ENCODE data around the gene HOXA5. TPM values are rescaled to one million over a fixed set of nuclear protein-coding genes. Genes with fewer than 3 reads are reported as not detected.

The HOXA5 gene
- total RNA-seq, 1 donor from 2014 or later: not detected

- Mint-ChIP-seq H3K27ac (no peak overlapping the region), H3K9me3 (no peaks in the 10 kb centered on the region), H3K4me1 (ENCODE audit: low read depth) (no peaks in the 10 kb centered on the region), H3K27me3 (ENCODE audit: insufficient read depth) (peaks cover 4% of the 10 kb centered on the region), H3K4me3 (no peak overlapping the region), H3K36me3 (ENCODE audit: low read depth) (no peaks in the 10 kb centered on the region)
- DNase-seq (ENCODE audit: low spot score): no peak
- intact Hi-C loops (cut with micrococcal nuclease): no loop called here
Observed at GRCh38 chr7:27112955-27113949, 30.2 kb downstream of the HOXA5 start.

- DNase-seq (ENCODE audit: low spot score): no peak
- H3K4me1 Mint-ChIP-seq (ENCODE audit: low read depth): no peaks in the 10 kb centered on the region
- H3K4me3 Mint-ChIP-seq: no peak overlapping the region
- H3K27me3 Mint-ChIP-seq (ENCODE audit: insufficient read depth): peaks cover 4% of the 10 kb centered on the region
- H3K36me3 Mint-ChIP-seq (ENCODE audit: low read depth): no peaks in the 10 kb centered on the region
- H3K27ac Mint-ChIP-seq: no peak overlapping the region
- intact Hi-C loops (cut with micrococcal nuclease): no loop called here
- no peaks in the 10 kb centered on the region for H3K9me3 Mint-ChIP-seq
Observed at GRCh38 chr7:27112361-27112760, 31.1 kb downstream of the HOXA5 start.

- H3K27ac Mint-ChIP-seq: no peak overlapping the region
- H3K9me3 Mint-ChIP-seq: no peaks in the 10 kb centered on the region
- H3K4me1 Mint-ChIP-seq (ENCODE audit: low read depth): no peaks in the 10 kb centered on the region
- no peak overlapping the region for H3K4me3 Mint-ChIP-seq
- no peaks in the 10 kb centered on the region for H3K36me3 Mint-ChIP-seq (ENCODE audit: low read depth)
- DNase-seq (ENCODE audit: low spot score): no peak
- H3K27me3 Mint-ChIP-seq (ENCODE audit: insufficient read depth): peaks cover 4% of the 10 kb centered on the region
- intact Hi-C loops (cut with micrococcal nuclease): no loop called here
Observed at GRCh38 chr7:27111751-27112277, 31.7 kb downstream of the HOXA5 start.

GRCh38 chr7:27111042-27111750 lies 32.3 kb downstream of the HOXA5 start:
- Mint-ChIP-seq H3K9me3 (no peaks in the 10 kb centered on the region), H3K27me3 (ENCODE audit: insufficient read depth) (peaks cover 4% of the 10 kb centered on the region), H3K4me1 (ENCODE audit: low read depth) (no peaks in the 10 kb centered on the region), H3K36me3 (ENCODE audit: low read depth) (no peaks in the 10 kb centered on the region), H3K27ac (no peak overlapping the region), H3K4me3 (no peak overlapping the region)
- intact Hi-C loops (cut with micrococcal nuclease): no loop called here
- DNase-seq (ENCODE audit: low spot score): no peak

- intact Hi-C loops (cut with micrococcal nuclease): no loop called here
- no peaks in the 10 kb centered on the region for H3K4me1 Mint-ChIP-seq (ENCODE audit: low read depth)
Observed at GRCh38 chr7:27110186-27111031, 33.1 kb downstream of the HOXA5 start.

GRCh38 chr7:27109466-27110185 lies 33.9 kb downstream of the HOXA5 start:
- H3K4me3 Mint-ChIP-seq: no peak overlapping the region
- H3K27ac Mint-ChIP-seq: no peak overlapping the region
- peaks cover 9% of the 10 kb centered on the region for H3K27me3 Mint-ChIP-seq (ENCODE audit: insufficient read depth)
- H3K9me3 Mint-ChIP-seq: no peaks in the 10 kb centered on the region
- intact Hi-C loops (cut with micrococcal nuclease): no loop called here
- H3K36me3 Mint-ChIP-seq (ENCODE audit: low read depth): no peaks in the 10 kb centered on the region
- DNase-seq (ENCODE audit: low spot score): no peak
- H3K4me1 Mint-ChIP-seq (ENCODE audit: low read depth): no peaks in the 10 kb centered on the region

More at GRCh38 chr7:27110186-27111031, 33.1 kb downstream of the HOXA5 start:
- no peak for DNase-seq (ENCODE audit: low spot score)
- no peak overlapping the region for H3K4me3 Mint-ChIP-seq
- H3K27ac Mint-ChIP-seq: no peak overlapping the region
- H3K27me3 Mint-ChIP-seq (ENCODE audit: insufficient read depth): peaks cover 4% of the 10 kb centered on the region
- H3K9me3 Mint-ChIP-seq: no peaks in the 10 kb centered on the region
- no peaks in the 10 kb centered on the region for H3K36me3 Mint-ChIP-seq (ENCODE audit: low read depth)

- peaks cover 18% of the 10 kb centered on the region for H3K27me3 Mint-ChIP-seq (ENCODE audit: insufficient read depth)
- no peaks in the 10 kb centered on the region for H3K9me3 Mint-ChIP-seq
- H3K4me3 Mint-ChIP-seq: no peak overlapping the region
- no peaks in the 10 kb centered on the region for H3K36me3 Mint-ChIP-seq (ENCODE audit: low read depth)
- intact Hi-C loops (cut with micrococcal nuclease): no loop called here
- no peak for DNase-seq (ENCODE audit: low spot score)
- H3K27ac Mint-ChIP-seq: no peak overlapping the region
- H3K4me1 Mint-ChIP-seq (ENCODE audit: low read depth): peaks cover 5% of the 10 kb centered on the region
Observed at GRCh38 chr7:27108390-27109127, 34.9 kb downstream of the HOXA5 start.

- intact Hi-C loops (cut with micrococcal nuclease): no loop called here
- DNase-seq (ENCODE audit: low spot score): no peak
- no peaks in the 10 kb centered on the region for H3K9me3 Mint-ChIP-seq
- peaks cover 9% of the 10 kb centered on the region for H3K4me1 Mint-ChIP-seq (ENCODE audit: low read depth)
- no peak overlapping the region for H3K4me3 Mint-ChIP-seq
- H3K27ac Mint-ChIP-seq: no peak overlapping the region
- no peaks in the 10 kb centered on the region for H3K36me3 Mint-ChIP-seq (ENCODE audit: low read depth)
- peaks cover 27% of the 10 kb centered on the region for H3K27me3 Mint-ChIP-seq (ENCODE audit: insufficient read depth)
Observed at GRCh38 chr7:27107391-27108381, 35.8 kb downstream of the HOXA5 start.

GRCh38 chr7:27106901-27107240 lies 36.6 kb downstream of the HOXA5 start:
- no peak overlapping the region for H3K4me3 Mint-ChIP-seq

GRCh38 chr7:27106181-27106900 lies 37.1 kb downstream of the HOXA5 start:
- intact Hi-C loops (cut with micrococcal nuclease): no loop called here
- Mint-ChIP-seq H3K27me3 (ENCODE audit: insufficient read depth) (peaks cover 39% of the 10 kb centered on the region), H3K4me1 (ENCODE audit: low read depth) (peaks cover 13% of the 10 kb centered on the region), H3K4me3 (no peak overlapping the region), H3K36me3 (ENCODE audit: low read depth) (no peaks in the 10 kb centered on the region), H3K9me3 (no peaks in the 10 kb centered on the region), H3K27ac (no peak overlapping the region)
- no peak for DNase-seq (ENCODE audit: low spot score)

More at GRCh38 chr7:27106901-27107240, 36.6 kb downstream of the HOXA5 start:
- intact Hi-C loops (cut with micrococcal nuclease): no loop called here
- Mint-ChIP-seq H3K4me1 (ENCODE audit: low read depth) (peaks cover 13% of the 10 kb centered on the region), H3K36me3 (ENCODE audit: low read depth) (no peaks in the 10 kb centered on the region), H3K27ac (no peak overlapping the region), H3K27me3 (ENCODE audit: insufficient read depth) (peaks cover 33% of the 10 kb centered on the region), H3K9me3 (no peaks in the 10 kb centered on the region)
- no peak for DNase-seq (ENCODE audit: low spot score)

Measured in activated T-helper 1 cell treated with anti-CD3 and anti-CD28 coated beads, Interleukin-12 subunit alpha, Interleukin-12 subunit beta, Interleukin-2, Interleukin-4 antibody, amounts not matched to agents 30 ng/mL and 10 ng/mL and 1 ng/mL, durations not matched to agents 14 hours and 24 hours and 36 hours (primary cell).